Stomach (tissue), 9 donors: ENCODE results near the gene OBSCN. TPM values are rescaled to one million over a fixed set of nuclear protein-coding genes. Genes with fewer than 3 reads are reported as not detected.

Source experiments
- DNase-seq, 2 donors: peaks; one replicate each; pipeline versions ENCODE4 v3.0.0 to v3.0.0-alpha.2; 2013 to 2019
- H3K27ac ChIP-seq, 5 donors: fragments of 200-600 bp in 4 of 5; sonication (generic) in 4 of 5; one replicate each; pipeline ENCODE4 v1.5.1; 2013 to 2019; ENCODE audit warnings: mild to moderate bottlenecking in 1 of 5, moderate library complexity in 1 of 5
- H3K27me3 ChIP-seq, 3 donors: fragments of 200-600 bp; sonication (generic); one replicate each; pipeline ENCODE4 v1.5.1; 2017 to 2019; ENCODE audit warnings: mixed run types in 1 of 3
- H3K36me3 ChIP-seq, 4 donors: fragments of 200-600 bp; sonication (generic); 1 replicate in 3 of 4; 2 replicates in 1 of 4; pipeline ENCODE4 v1.5.1; 2016 to 2019
- H3K4me1 ChIP-seq, 4 donors: fragments of 200-600 bp; sonication (generic); one replicate each; pipeline ENCODE4 v1.5.1; 2016 to 2019
- H3K4me3 ChIP-seq, 4 donors: fragments of 200-600 bp; sonication (generic) in 3 of 4; one replicate each; pipeline ENCODE4 v1.5.1; 2016 to 2019; ENCODE audit warnings: mild to moderate bottlenecking in 1 of 4
- H3K9me3 ChIP-seq, 4 donors: fragments of 200-600 bp; sonication (generic); one replicate each; pipeline ENCODE4 v1.5.1; 2016 to 2019
- EP300 ChIP-seq: sonication (generic); formaldehyde crosslinking; IDR thresholded peaks from one replicate; pipeline ENCODE4 v1.6.1; 2017; ENCODE audit warnings: antibody characterized with exemption
- POLR2A ChIP-seq, 4 donors: fragments of 450-650 bp; IDR thresholded peaks; one replicate each; pipeline ENCODE4 v1.6.1; 2016; ENCODE audit warnings: antibody characterized with exemption in 4 of 4, control low read depth in 2 of 4, mild to moderate bottlenecking in 1 of 4, moderate library complexity in 1 of 4
- POLR2AphosphoS5 ChIP-seq, 3 donors: sonication (generic); formaldehyde crosslinking; IDR thresholded peaks; one replicate each; pipeline ENCODE4 v1.6.1; 2016; ENCODE audit warnings: antibody characterized with exemption in 3 of 3
- WGBS, 5 donors: extraction: QIAGEN DNeasy Blood & Tissue Kit in 3 of 5; methylation state at CpG; one replicate each; pipeline versions ENCODE4 v1.1.5 to v1.1.7; 2013 to 2018; 5-methylcytosine and 5-hydroxymethylcytosine counted together
- intact Hi-C: fragments of 100-400 bp; cut with DNase I; formaldehyde crosslinking; loops from one replicate; pipeline ENCODE4 v1.15.1; 2023; ENCODE audit warnings: low total_unique reads
- polyA plus RNA-seq, 3 donors: library from polyadenylated mRNA; stranded (reverse); fragments of 200-250 nt; gene quantifications; one replicate each; pipeline ENCODE4 v1.2.3, GENCODE V29; 2013
- total RNA-seq, 5 donors: library from RNA; depleted of rRNA; stranded (reverse); fragments of >200 nt; gene quantifications; one replicate each; pipeline versions ENCODE4 v1.1.0 to v1.2.3, GENCODE V29; 2014 to 2016
- TF ChIP-seq, protein P1 (sequence below), 7 experiments: fragments of 450-650 bp in 4 of 7; fragments of 200-600 bp in 3 of 7; sonication (generic) in 3 of 7; IDR thresholded peaks; one replicate each; pipeline ENCODE4 v1.5.1; 2016 to 2019; ENCODE audit warnings: antibody characterized with exemption in 7 of 7, control low read depth in 2 of 7, mild to moderate bottlenecking in 1 of 7
- donor health status: healthy with polysubstance abuse.
- donor health status: Bipolar disorder and iron deficiency.
- donor health status: healthy.

The OBSCN gene
- total and polyA plus RNA-seq, 8 donors, result 7.2 to 111 (median 24.7) TPM

DNA sequence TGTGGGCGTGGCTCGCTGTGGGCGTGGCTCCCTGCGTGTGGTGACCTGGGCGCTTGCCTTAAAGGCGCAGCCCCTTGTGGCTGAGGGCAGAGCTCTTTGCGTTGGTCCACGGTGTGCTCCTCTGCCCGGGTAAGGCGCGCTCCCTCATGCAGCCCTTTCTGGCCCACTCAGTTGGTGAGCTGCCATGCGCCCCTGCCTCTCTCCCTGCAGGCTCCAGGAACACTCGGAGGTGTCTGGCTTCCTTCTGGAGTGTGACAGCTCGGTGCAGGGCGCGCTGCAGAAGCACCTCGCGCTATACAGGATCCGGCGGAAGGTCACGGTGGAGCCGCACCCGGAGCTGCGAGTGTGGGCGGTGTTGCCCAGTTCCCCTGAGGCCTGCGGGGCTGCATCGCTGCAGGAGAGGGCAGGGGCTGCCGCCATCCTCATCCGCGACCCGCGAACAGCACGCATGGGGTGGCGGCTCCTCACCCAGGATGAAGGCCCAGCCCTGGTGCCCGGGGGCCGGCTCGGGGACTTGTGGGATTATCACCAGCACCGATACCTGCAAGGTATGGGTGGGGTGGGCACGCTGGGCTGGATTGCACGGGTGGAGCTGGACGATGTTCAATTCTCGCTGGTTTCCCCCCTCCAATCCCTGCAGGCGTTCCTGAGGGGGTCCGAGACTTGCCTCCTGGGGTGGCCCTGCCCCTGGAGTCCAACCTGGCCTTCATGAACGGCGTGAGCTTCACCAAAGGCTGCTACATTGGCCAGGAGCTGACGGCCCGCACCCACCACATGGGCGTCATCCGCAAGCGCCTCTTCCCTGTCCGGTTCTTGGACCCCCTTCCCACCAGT lies 33.1 kb upstream of the OBSCN start:
- peak in 1 of 2 donors; percentile 42 for DNase-seq
- intact Hi-C loops, result no loop called here
- Histone ChIP-seq H3K27ac (peak overlapping the region in 1 of 5 donors; percentile 66), H3K9me3 (no peaks in the 10 kb centered on the region), H3K4me3 (peak overlapping the region in 3 of 4 donors; percentile 9 to 32 (median 22)), H3K27me3 (no peaks in the 10 kb centered on the region), H3K4me1 (peaks cover 5 to 26% (median 15%) of the 10 kb centered on the region in 4 donors), H3K36me3 (peaks cover 0 to 33% (median 22%) of the 10 kb centered on the region in 4 donors)
- 76 to 98% (median 90%) methylated on average over 22 to 52 of the region's 52 CpGs for WGBS, 5 donors
- TF ChIP-seq POLR2AphosphoS5 (IDR thresholded peaks at IDR 0.05) (no peak), EP300 (no peak), POLR2A (IDR thresholded peaks at IDR 0.05) (no peak)

DNA sequence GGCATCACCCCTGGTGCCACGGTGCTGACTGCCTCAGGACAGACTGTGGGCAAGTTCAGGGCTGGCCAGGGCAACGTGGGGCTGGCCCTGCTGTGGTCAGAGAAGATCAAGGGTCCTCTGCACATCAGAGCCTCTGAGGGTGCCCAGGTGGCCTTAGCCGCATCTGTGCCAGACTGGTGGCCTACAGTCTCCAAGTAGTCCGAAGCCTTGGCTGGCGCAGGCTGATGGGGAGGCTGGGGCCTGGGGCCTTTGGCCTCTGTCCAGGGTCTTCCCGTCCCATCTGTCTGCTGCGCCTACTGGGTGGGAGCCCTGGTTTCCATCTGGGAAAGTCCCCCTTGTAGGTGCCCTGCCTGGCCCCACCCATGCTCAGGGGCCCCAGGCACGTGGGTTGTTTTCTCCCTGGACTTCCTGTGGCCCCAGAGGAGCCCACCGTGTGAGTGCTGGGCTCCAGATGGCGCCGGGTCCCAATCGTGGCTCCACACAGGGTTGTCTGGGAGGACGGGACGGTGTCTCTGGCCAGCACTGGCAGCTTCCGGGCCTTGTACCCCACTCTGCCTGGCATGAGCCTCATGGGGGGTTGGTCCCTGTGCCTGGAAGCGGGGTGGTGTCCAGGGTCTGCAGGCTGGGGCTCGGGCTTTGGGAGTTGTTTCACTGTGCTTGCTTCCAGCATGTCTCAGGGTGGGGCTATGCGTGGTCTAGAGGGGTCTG lies 32.4 kb upstream of the OBSCN start:
- TF ChIP-seq, protein P1, sequence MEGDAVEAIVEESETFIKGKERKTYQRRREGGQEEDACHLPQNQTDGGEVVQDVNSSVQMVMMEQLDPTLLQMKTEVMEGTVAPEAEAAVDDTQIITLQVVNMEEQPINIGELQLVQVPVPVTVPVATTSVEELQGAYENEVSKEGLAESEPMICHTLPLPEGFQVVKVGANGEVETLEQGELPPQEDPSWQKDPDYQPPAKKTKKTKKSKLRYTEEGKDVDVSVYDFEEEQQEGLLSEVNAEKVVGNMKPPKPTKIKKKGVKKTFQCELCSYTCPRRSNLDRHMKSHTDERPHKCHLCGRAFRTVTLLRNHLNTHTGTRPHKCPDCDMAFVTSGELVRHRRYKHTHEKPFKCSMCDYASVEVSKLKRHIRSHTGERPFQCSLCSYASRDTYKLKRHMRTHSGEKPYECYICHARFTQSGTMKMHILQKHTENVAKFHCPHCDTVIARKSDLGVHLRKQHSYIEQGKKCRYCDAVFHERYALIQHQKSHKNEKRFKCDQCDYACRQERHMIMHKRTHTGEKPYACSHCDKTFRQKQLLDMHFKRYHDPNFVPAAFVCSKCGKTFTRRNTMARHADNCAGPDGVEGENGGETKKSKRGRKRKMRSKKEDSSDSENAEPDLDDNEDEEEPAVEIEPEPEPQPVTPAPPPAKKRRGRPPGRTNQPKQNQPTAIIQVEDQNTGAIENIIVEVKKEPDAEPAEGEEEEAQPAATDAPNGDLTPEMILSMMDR (IDR thresholded peaks at IDR 0.05), result no peak
- TF ChIP-seq POLR2A (IDR thresholded peaks at IDR 0.05) (no peak), POLR2AphosphoS5 (IDR thresholded peaks at IDR 0.05) (no peak), EP300 (no peak)
- H3K4me1 ChIP-seq, result peaks cover 5 to 26% (median 15%) of the 10 kb centered on the region in 4 donors
- peak overlapping the region in 2 of 5 donors; percentile 1 to 66 for H3K27ac ChIP-seq
- H3K9me3 ChIP-seq, result no peaks in the 10 kb centered on the region
- H3K36me3 ChIP-seq, result peaks cover 0 to 25% (median 19%) of the 10 kb centered on the region in 4 donors
- WGBS, 5 donors, result 90 to 93% (median 91%) methylated on average over 16 to 18 of the region's 18 CpGs
- no peak overlapping the region for H3K4me3 ChIP-seq
- intact Hi-C loops, result no loop called here
- DNase-seq, result peak in 1 of 2 donors; percentile 17
- no peaks in the 10 kb centered on the region for H3K27me3 ChIP-seq

DNA sequence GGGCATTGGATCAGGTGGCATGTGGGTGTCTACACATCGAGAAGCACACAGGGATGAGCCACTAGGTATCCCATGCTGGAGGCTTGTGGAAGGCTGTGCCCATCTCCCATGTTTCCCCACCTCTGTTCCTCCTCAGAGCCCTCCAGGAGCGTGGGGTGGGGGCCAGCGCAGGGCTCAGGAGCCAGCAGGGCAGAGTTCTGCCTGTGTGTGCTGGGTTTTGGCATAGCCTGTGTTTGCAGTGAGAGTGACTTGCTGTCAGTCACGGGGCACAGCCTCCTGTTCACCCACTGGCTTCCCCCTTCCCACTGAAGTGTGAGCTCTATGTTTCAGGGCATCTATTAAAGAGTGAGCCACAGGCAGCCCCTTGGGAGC lies 31.8 kb upstream of the OBSCN start:
- no peak overlapping the region for H3K4me3 ChIP-seq
- H3K9me3 ChIP-seq, result no peaks in the 10 kb centered on the region
- intact Hi-C loops, result no loop called here
- TF ChIP-seq POLR2AphosphoS5 (IDR thresholded peaks at IDR 0.05) (no peak), EP300 (no peak), POLR2A (IDR thresholded peaks at IDR 0.05) (no peak)
- TF ChIP-seq, protein P1 (IDR thresholded peaks at IDR 0.05), result no peak
- H3K4me1 ChIP-seq, result peaks cover 5 to 26% (median 15%) of the 10 kb centered on the region in 4 donors
- peak overlapping the region in 2 of 5 donors; percentile 1 to 66 for H3K27ac ChIP-seq
- 80 to 95% (median 93%) methylated on average over 1 to 4 of the region's 4 CpGs for WGBS, 5 donors
- H3K36me3 ChIP-seq, result peaks cover 0 to 23% (median 19%) of the 10 kb centered on the region in 4 donors
- no peak for DNase-seq
- H3K27me3 ChIP-seq, result no peaks in the 10 kb centered on the region

DNA sequence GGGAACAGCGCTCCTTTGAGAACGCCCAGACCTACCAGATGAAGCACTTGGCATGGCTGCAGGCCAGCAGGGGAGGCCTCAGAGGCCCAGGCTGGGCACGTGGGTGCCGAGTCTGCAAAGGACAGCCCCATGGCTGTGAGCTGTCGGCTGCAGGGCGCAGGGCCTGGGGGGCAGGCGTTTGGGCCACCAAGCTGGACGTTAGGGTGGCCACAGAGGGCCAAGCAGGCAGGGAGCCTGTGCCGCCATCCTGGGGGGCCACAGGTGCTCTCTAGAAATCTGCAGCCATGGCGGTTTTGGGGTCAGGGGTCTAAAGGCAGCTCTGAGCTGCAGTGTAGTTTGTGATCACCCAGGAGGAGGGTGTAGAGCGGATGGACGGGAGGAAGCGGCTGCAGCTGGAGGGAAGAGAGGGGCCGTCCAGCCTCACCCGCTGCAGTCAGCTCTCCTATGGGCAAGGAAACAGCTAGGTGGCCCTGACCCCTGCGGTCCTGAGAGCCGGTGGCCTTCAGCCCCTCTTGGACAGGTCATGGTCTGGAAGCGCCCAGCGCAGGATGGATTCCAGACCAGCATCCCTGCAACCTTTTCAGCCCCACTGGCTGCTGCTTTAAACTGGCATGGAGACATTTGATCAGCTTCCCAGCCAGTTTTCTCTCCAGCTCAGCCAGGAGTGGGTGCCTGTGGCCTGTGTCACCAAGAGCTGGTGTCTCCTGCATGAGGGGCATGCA lies 31.2 kb upstream of the OBSCN start:
- H3K27me3 ChIP-seq, result no peaks in the 10 kb centered on the region
- DNase-seq, result peak in 1 of 2 donors; percentile 69
- TF ChIP-seq EP300, result no peak
- TF ChIP-seq POLR2A (IDR thresholded peaks at IDR 0.05), result no peak
- no peak for TF ChIP-seq POLR2AphosphoS5 (IDR thresholded peaks at IDR 0.05)
- TF ChIP-seq, protein P1 (IDR thresholded peaks at IDR 0.05), result no peak
- intact Hi-C loops, result no loop called here
- H3K9me3 ChIP-seq, result no peaks in the 10 kb centered on the region
- peak overlapping the region in 1 of 5 donors; percentile 66 for H3K27ac ChIP-seq
- no peak overlapping the region for H3K4me3 ChIP-seq
- WGBS, 5 donors, result 91 to 95% (median 93%) methylated on average over 15 to 19 of the region's 19 CpGs
- peaks cover 5 to 26% (median 15%) of the 10 kb centered on the region in 4 donors for H3K4me1 ChIP-seq
- H3K36me3 ChIP-seq, result peaks cover 0 to 23% (median 19%) of the 10 kb centered on the region in 4 donors
